H9 (cell line): ENCODE data around the gene SH2B2. TPM values are rescaled to one million over a fixed set of nuclear protein-coding genes. Genes with fewer than 3 reads are reported as not detected.

Experiments used
- DNase-seq: peaks from one replicate; pipeline ENCODE4 v3.0.0-alpha.2; 2017
- H2AFZ ChIP-seq: one replicate; pipeline ENCODE4 v1.6.1; 2013; ENCODE audit warnings: mild to moderate bottlenecking, low read length, control low read depth, moderate library complexity
- H2AK5ac ChIP-seq: 2 replicates; pipeline ENCODE4 v1.6.1; 2013; ENCODE audit warnings: low read length, control low read depth, mixed read lengths; ENCODE audit not compliant: insufficient read length
- H2BK120ac ChIP-seq: one replicate; pipeline ENCODE4 v1.6.1; 2013; ENCODE audit warnings: low read depth, mild to moderate bottlenecking, low read length, control low read depth, inconsistent platforms; ENCODE audit not compliant: poor library complexity, severe bottlenecking
- H2BK12ac ChIP-seq: 2 replicates; pipeline ENCODE4 v1.6.1; 2013; ENCODE audit warnings: low read length, control low read depth, mixed read lengths, low read depth; ENCODE audit not compliant: insufficient read length
- H2BK15ac ChIP-seq: 2 replicates; pipeline ENCODE4 v1.6.1; 2013; ENCODE audit warnings: low read depth, low read length, control low read depth
- H2BK20ac ChIP-seq: one replicate; pipeline ENCODE4 v1.6.1; 2013; ENCODE audit warnings: low read depth, mild to moderate bottlenecking, low read length, control low read depth, inconsistent platforms; ENCODE audit not compliant: poor library complexity, severe bottlenecking
- H2BK5ac ChIP-seq: 2 replicates; pipeline ENCODE4 v1.6.1; 2013; ENCODE audit warnings: low read length, control low read depth, mixed read lengths; ENCODE audit not compliant: insufficient read length
- H3K14ac ChIP-seq: 2 replicates; pipeline ENCODE4 v1.6.1; 2013; ENCODE audit warnings: low read length, control low read depth; ENCODE audit not compliant: insufficient read depth
- H3K18ac ChIP-seq: 2 replicates; pipeline ENCODE4 v1.6.1; 2013; ENCODE audit warnings: low read depth, mild to moderate bottlenecking, mixed read lengths, low read length, control low read depth; ENCODE audit not compliant: insufficient read length
- H3K23ac ChIP-seq: 2 replicates; pipeline ENCODE4 v1.6.1; 2013; ENCODE audit warnings: low read length, control low read depth, mixed read lengths, low read depth; ENCODE audit not compliant: insufficient read length
- H3K23me2 ChIP-seq: 2 replicates; pipeline ENCODE4 v1.6.1; 2013; ENCODE audit warnings: low read depth, mild to moderate bottlenecking, mixed read lengths, low read length, control low read depth; ENCODE audit not compliant: insufficient read length, poor library complexity, severe bottlenecking
- H3K27ac ChIP-seq: 2 replicates; pipeline ENCODE4 v1.5.1; 2013; ENCODE audit warnings: low read length, control low read depth, mixed read lengths, low read depth; ENCODE audit not compliant: insufficient read length
- H3K27me3 ChIP-seq: 2 replicates; pipeline ENCODE4 v1.6.1; 2013; ENCODE audit warnings: low read length, control low read depth, inconsistent platforms; ENCODE audit not compliant: insufficient read depth
- H3K4ac ChIP-seq: 2 replicates; pipeline ENCODE4 v1.6.1; 2013; ENCODE audit warnings: low read depth, mild to moderate bottlenecking, control low read depth, inconsistent platforms, low read length, moderate library complexity
- H3K4me1 ChIP-seq: 2 replicates; pipeline ENCODE4 v1.6.1; 2013; ENCODE audit warnings: low read length, control low read depth, inconsistent platforms; ENCODE audit not compliant: insufficient read depth
- H3K4me2 ChIP-seq: 2 replicates; pipeline ENCODE4 v1.6.1; 2013; ENCODE audit warnings: low read length, control low read depth, mixed read lengths; ENCODE audit not compliant: insufficient read length, insufficient read depth
- H3K56ac ChIP-seq: 2 replicates; pipeline ENCODE4 v1.6.1; 2013; ENCODE audit warnings: low read depth, mild to moderate bottlenecking, mixed read lengths, low read length, control low read depth; ENCODE audit not compliant: insufficient read length
- H3K79me1 ChIP-seq: 2 replicates; pipeline ENCODE4 v1.6.1; 2013; ENCODE audit warnings: low read depth, mild to moderate bottlenecking, moderate library complexity, low read length, control low read depth, inconsistent platforms; ENCODE audit not compliant: insufficient read depth, poor library complexity, severe bottlenecking
- H3K79me2 ChIP-seq: 2 replicates; pipeline ENCODE4 v1.6.1; 2013; ENCODE audit warnings: low read length, control low read depth, inconsistent platforms; ENCODE audit not compliant: insufficient read depth
- H3K9ac ChIP-seq: 2 replicates; pipeline ENCODE4 v1.6.1; 2013; ENCODE audit warnings: low read length, control low read depth, mixed read lengths; ENCODE audit not compliant: insufficient read length; ENCODE audit errors: extremely low read depth
- H3K9me3 ChIP-seq: one replicate; pipeline ENCODE4 v1.6.1; 2013; ENCODE audit warnings: low read depth, low read length, inconsistent platforms; ENCODE audit not compliant: control insufficient read depth
- H3T11ph ChIP-seq: one replicate; pipeline ENCODE4 v1.6.1; 2013; ENCODE audit warnings: mild to moderate bottlenecking, low read length, control low read depth, inconsistent platforms
- H4K20me1 ChIP-seq: one replicate; pipeline ENCODE4 v1.6.1; 2013; ENCODE audit not compliant: control insufficient read depth, insufficient read length, insufficient read depth
- H4K5ac ChIP-seq: 2 replicates; pipeline ENCODE4 v1.6.1; 2013; ENCODE audit warnings: low read depth, mild to moderate bottlenecking, mixed read lengths, low read length, control low read depth; ENCODE audit not compliant: insufficient read length
- H4K8ac ChIP-seq: replicated peaks from 2 replicates; pipeline ENCODE4 v1.6.1; 2013; ENCODE audit warnings: low read length, control low read depth, mixed read lengths, low read depth; ENCODE audit not compliant: insufficient read length
- H4K91ac ChIP-seq: 2 replicates; pipeline ENCODE4 v1.6.1; 2013; ENCODE audit warnings: low read depth, mild to moderate bottlenecking, moderate library complexity, mixed read lengths, low read length, control low read depth; ENCODE audit not compliant: insufficient read length
- H3K27ac Mint-ChIP-seq, 3 experiments: 2 replicates in 2 of 3; 3 replicates in 1 of 3; pipeline ENCODE4 v1.8.0; 2020 to 2021; ENCODE audit warnings: mixed read lengths in 3 of 3, mild to moderate bottlenecking in 1 of 3, moderate library complexity in 1 of 3
- H3K27me3 Mint-ChIP-seq: 2 replicates; pipeline ENCODE4 v1.8.0; 2021; ENCODE audit warnings: low read depth, mild to moderate bottlenecking, moderate library complexity, mixed read lengths
- H3K36me3 Mint-ChIP-seq, 3 experiments: 2 replicates in 2 of 3; 3 replicates in 1 of 3; pipeline ENCODE4 v1.8.0; 2020 to 2021; ENCODE audit warnings: low read depth in 3 of 3, mixed read lengths in 3 of 3; ENCODE audit not compliant: insufficient read depth in 1 of 3
- H3K4me1 Mint-ChIP-seq, 2 experiments: 2 replicates each; pipeline ENCODE4 v1.8.0; 2020; ENCODE audit warnings: mixed read lengths in 2 of 2
- H3K4me3 Mint-ChIP-seq, 2 experiments: 2 replicates in 1 of 2; 3 replicates in 1 of 2; pipeline ENCODE4 v1.8.0; 2020 to 2021; ENCODE audit warnings: mild to moderate bottlenecking in 2 of 2, mixed read lengths in 2 of 2, moderate library complexity in 1 of 2
- H3K9me3 Mint-ChIP-seq, 2 experiments: 2 replicates in 1 of 2; 3 replicates in 1 of 2; pipeline ENCODE4 v1.8.0; 2020; ENCODE audit warnings: mild to moderate bottlenecking in 2 of 2, mixed read lengths in 2 of 2, moderate library complexity in 1 of 2
- CTCF ChIP-seq: fragments of 200-600 bp; sonication (generic); conservative IDR thresholded peaks from 3 replicates; pipeline ENCODE4 v1.8.0; 2021; ENCODE audit warnings: antibody characterized with exemption, mild to moderate bottlenecking
- WGBS: extraction: QIAGEN DNeasy Blood & Tissue Kit; methylation state at CpG from one replicate; pipeline ENCODE4 v1.1.7; 2013; ENCODE audit warnings: missing lambda C conversion rate, low lambda C conversion rate, mixed read lengths; ENCODE audit not compliant: insufficient read length; ENCODE audit errors: extremely low coverage; 5-methylcytosine and 5-hydroxymethylcytosine counted together
- total RNA-seq: library from RNA; stranded (reverse); gene quantifications from 2 replicates; pipeline ENCODE4 v1.2.1, GENCODE V29; 2021

The SH2B2 gene
- total RNA-seq, 1 experiment from 2014 or later: 10.4 TPM

- peaks cover 30 to 47% of the 10 kb centered on the region in 2 experiments for H3K4me1 Mint-ChIP-seq
- Histone ChIP-seq H2BK12ac (no peak overlapping the region), H3K79me2 (no peaks in the 10 kb centered on the region), H4K20me1 (peaks cover 2% of the 10 kb centered on the region), H2AK5ac (no peak overlapping the region), H2BK5ac (no peak overlapping the region), H3K9me3 (no peaks in the 10 kb centered on the region), H3K4me2 (no peak overlapping the region), H2BK20ac (no peak overlapping the region), H3T11ph (no peak overlapping the region), H3K18ac (no peak overlapping the region), H3K79me1 (no peaks in the 10 kb centered on the region), H3K4me1 (no peaks in the 10 kb centered on the region), H3K4ac (no peak overlapping the region), H2AFZ (no peak overlapping the region), H3K27me3 (no peaks in the 10 kb centered on the region), H3K14ac (no peak overlapping the region), H4K8ac (no peak overlapping the region), H2BK120ac (no peak overlapping the region), H3K56ac (no peak overlapping the region), H3K23ac (no peak overlapping the region), H4K91ac (no peak overlapping the region), H4K5ac (no peak overlapping the region), H3K27ac (no peak overlapping the region), H2BK15ac (no peak overlapping the region), H3K9ac (no peak overlapping the region), H3K23me2 (peaks cover 10% of the 10 kb centered on the region)
- H3K4me3 Mint-ChIP-seq: no peak overlapping the region
- no peak for TF ChIP-seq CTCF
- H3K27ac Mint-ChIP-seq: peak overlapping the region in 2 of 3 experiments; percentile 31 to 42; a peak in 3 of 7 replicates
- peaks cover 15% of the 10 kb centered on the region for H3K27me3 Mint-ChIP-seq
- no CpG with 5 or more reads among the region's 18 CpGs for WGBS
- DNase-seq: no peak
- H3K9me3 Mint-ChIP-seq: no peaks in the 10 kb centered on the region; a peak in 1 of 5 replicates
- H3K36me3 Mint-ChIP-seq: no peaks in the 10 kb centered on the region
Measured at GRCh38 chr7:102291056-102291915, 4.6 kb downstream of the SH2B2 start.
